HK-2 (cell line): ENCODE measurements around the gene EIF3B.
"Not testable (repeated sequence)": the region's sequence is repeated elsewhere in the genome, so short reads cannot be mapped to it uniquely, and the experiment has no call there.

ENCODE experiments used
- DNase-seq: peaks from one replicate; pipeline ENCODE4 v3.0.0-alpha.2; 2018; ENCODE audit not compliant: unreplicated experiment

The EIF3B gene

GRCh38 chr7:2354186-2354938, at the start of gene EIF3B:
EIF3B (plus strand) TSS chr7:2354827; CDS start chr7:2354922, 95 bp downstream.
- DNase-seq = peak; percentile 86

- DNase-seq = not testable (repeated sequence)
Observed at GRCh38 chr7:2305258-2305657, 49.4 kb upstream of the EIF3B start.

- no peak for DNase-seq
Observed at GRCh38 chr7:2306688-2307087, 47.9 kb upstream of the EIF3B start.

- DNase-seq = no peak
Observed at GRCh38 chr7:2307690-2308107, 46.9 kb upstream of the EIF3B start.

- DNase-seq = peak; percentile 85
Observed at GRCh38 chr7:2309889-2310331, 44.7 kb upstream of the EIF3B start.

- DNase-seq = no peak
Observed at GRCh38 chr7:2312267-2312929, 42.2 kb upstream of the EIF3B start.

- DNase-seq = peak; percentile 51
Observed at GRCh38 chr7:2313450-2314208, 41.0 kb upstream of the EIF3B start.

- DNase-seq = peak; percentile 97
Observed at GRCh38 chr7:2314209-2314955, 40.2 kb upstream of the EIF3B start, which contains the start of gene SNX8. SNX8 (minus strand) TSS chr7:2314441; CDS start chr7:2314421, 20 bp downstream.

GRCh38 chr7:2314956-2315530, 39.6 kb upstream of the EIF3B start:
- not testable (repeated sequence) for DNase-seq

- no peak for DNase-seq
Observed at GRCh38 chr7:2315787-2316186, 38.8 kb upstream of the EIF3B start.

- no peak for DNase-seq
Observed at GRCh38 chr7:2316578-2316977, 38.0 kb upstream of the EIF3B start.

- DNase-seq = no peak
Observed at GRCh38 chr7:2317556-2318293, 36.9 kb upstream of the EIF3B start.

GRCh38 chr7:2321020-2321419, 33.6 kb upstream of the EIF3B start:
- DNase-seq = no peak

GRCh38 chr7:2325162-2325561, 29.5 kb upstream of the EIF3B start:
- no peak for DNase-seq

- DNase-seq = no peak
Observed at GRCh38 chr7:2326951-2327350, 27.7 kb upstream of the EIF3B start.

- DNase-seq = no peak
Observed at GRCh38 chr7:2330493-2330892, 24.1 kb upstream of the EIF3B start.

GRCh38 chr7:2331707-2332106, 22.9 kb upstream of the EIF3B start:
- no peak for DNase-seq

GRCh38 chr7:2332606-2333231, 21.9 kb upstream of the EIF3B start:
- not testable (repeated sequence) for DNase-seq

GRCh38 chr7:2336626-2337299, 17.9 kb upstream of the EIF3B start:
- DNase-seq = no peak
